Fibroblast of lung (primary cell): ENCODE results near the gene CGA. TPM values are rescaled to one million over a fixed set of nuclear protein-coding genes. Genes with fewer than 3 reads are reported as not detected.

Source experiments
- DNase-seq, 2 donors: peaks; one replicate each; pipeline versions ENCODE4 v3.0.0 to v3.0.0-alpha.2; 2010; ENCODE audit warnings: low read depth in 2 of 2
- H2AFZ ChIP-seq: 2 replicates; pipeline ENCODE4 v1.5.1; 2012; ENCODE audit warnings: low read length, control low read depth, inconsistent platforms
- H3K27ac ChIP-seq: 2 replicates; pipeline ENCODE4 v1.5.1; 2011; ENCODE audit warnings: low read length, control low read depth; ENCODE audit not compliant: insufficient read depth
- H3K27me3 ChIP-seq: 2 replicates; pipeline ENCODE4 v1.5.1; 2011; ENCODE audit warnings: mild to moderate bottlenecking, low read length; ENCODE audit not compliant: control insufficient read depth, insufficient read depth
- H3K36me3 ChIP-seq: 2 replicates; pipeline ENCODE4 v1.5.1; 2011; ENCODE audit warnings: low read length; ENCODE audit not compliant: control insufficient read depth, insufficient read depth
- H3K4me1 ChIP-seq: 2 replicates; pipeline ENCODE4 v1.5.1; 2011; ENCODE audit warnings: low read length; ENCODE audit not compliant: control insufficient read depth, insufficient read depth; ENCODE audit errors: extremely low read depth
- H3K4me2 ChIP-seq: 2 replicates; pipeline ENCODE4 v1.5.1; 2011; ENCODE audit warnings: low read length, control low read depth; ENCODE audit not compliant: insufficient read depth; ENCODE audit errors: extremely low read depth
- H3K4me3 ChIP-seq, 4 experiments: fragments of 200-600 bp in 1 of 4; sonication (generic) in 1 of 4; replicated peaks in 1 of 4; 2 replicates each; pipeline ENCODE4 v1.5.1; 2011 to 2016; ENCODE audit warnings: low read length in 4 of 4, low read depth in 3 of 4, mild to moderate bottlenecking in 3 of 4, control low read depth in 2 of 4, inconsistent platforms in 1 of 4, mixed read lengths in 1 of 4; ENCODE audit not compliant: insufficient read depth in 1 of 4; ENCODE audit errors: control extremely low read depth in 1 of 4
- H3K79me2 ChIP-seq: 2 replicates; pipeline ENCODE4 v1.5.1; 2012; ENCODE audit warnings: mild to moderate bottlenecking, low read length, inconsistent platforms; ENCODE audit not compliant: control insufficient read depth, insufficient read depth
- H3K9ac ChIP-seq: 2 replicates; pipeline ENCODE4 v1.5.1; 2011; ENCODE audit warnings: mild to moderate bottlenecking, low read length, control low read depth; ENCODE audit not compliant: insufficient read depth
- H3K9me3 ChIP-seq: 2 replicates; pipeline ENCODE4 v1.5.1; 2012; ENCODE audit warnings: low read depth, low read length; ENCODE audit not compliant: control insufficient read depth, insufficient read depth
- H4K20me1 ChIP-seq: 2 replicates; pipeline ENCODE4 v1.5.1; 2011; ENCODE audit warnings: low read length; ENCODE audit not compliant: control insufficient read depth, insufficient read depth; ENCODE audit errors: extremely low read depth
- CTCF ChIP-seq, 2 donors: IDR thresholded peaks in 1 of 2; conservative IDR thresholded peaks in 1 of 2; 1 replicate in 1 of 2; 2 replicates in 1 of 2; pipeline ENCODE4 v1.5.1; 2011 to 2012; ENCODE audit warnings: low read length in 2 of 2, control low read depth in 1 of 2, inconsistent platforms in 1 of 2, low read depth in 1 of 2, mild to moderate bottlenecking in 1 of 2
- EZH2 ChIP-seq: IDR thresholded peaks from 2 replicates; pipeline ENCODE4 v1.5.1; 2012; ENCODE audit warnings: low read length, control low read depth, mild to moderate bottlenecking; ENCODE audit errors: missing control alignments
- polyA plus RNA-seq, 2 donors: library from polyadenylated mRNA; depleted of rRNA in 1 of 2; stranded (reverse) in 1 of 2; unstranded in 1 of 2; fragments of >200 nt; gene quantifications; 2 replicates each; pipeline ENCODE4 v1.2.1, GENCODE V29; 2011 to 2012; ENCODE audit warnings: missing spikeins in 1 of 2
- total RNA-seq: library from RNA; depleted of rRNA; stranded (reverse); fragments of >200 nt; gene quantifications from 2 replicates; pipeline ENCODE4 v1.2.1, GENCODE V29; 2014

Gene CGA
- total and polyA plus RNA-seq, 2 donors (not counting 1 experiment from before 2014, with no cell fraction given), result 0.18 TPM; not detected in 1

GRCh38 chr6:87088076-87088475 is 6.8 kb downstream of the CGA start:
- no peak for DNase-seq
- TF ChIP-seq CTCF (conservative IDR thresholded peaks at IDR 0.05 in 1 of 2, IDR thresholded peaks at IDR 0.05 in 1 of 2; ENCODE audit: low read depth in 1 of 2, low read length in 2 of 2), result no peak
- no peak for TF ChIP-seq EZH2
- Histone ChIP-seq H3K9me3 (no peaks in the 10 kb centered on the region), H3K27ac (no peak overlapping the region), H2AFZ (no peak overlapping the region), H3K27me3 (no peaks in the 10 kb centered on the region), H3K4me1 (no peaks in the 10 kb centered on the region), H3K36me3 (no peaks in the 10 kb centered on the region), H3K9ac (no peak overlapping the region), H3K4me2 (no peak overlapping the region), H3K4me3 (no peak overlapping the region), H3K79me2 (no peaks in the 10 kb centered on the region), H4K20me1 (no peaks in the 10 kb centered on the region)

- H3K9me3 ChIP-seq, result no peaks in the 10 kb centered on the region
- H3K4me1 ChIP-seq, result no peaks in the 10 kb centered on the region
- H3K9ac ChIP-seq, result no peak overlapping the region
- DNase-seq, result no peak
- no peak for TF ChIP-seq CTCF (conservative IDR thresholded peaks at IDR 0.05 in 1 of 2, IDR thresholded peaks at IDR 0.05 in 1 of 2; ENCODE audit: low read depth in 1 of 2, low read length in 2 of 2)
- TF ChIP-seq EZH2, result no peak
- H3K27me3 ChIP-seq, result no peaks in the 10 kb centered on the region
- no peak overlapping the region for H3K4me3 ChIP-seq
- no peak overlapping the region for H3K4me2 ChIP-seq
- no peak overlapping the region for H3K27ac ChIP-seq
- H4K20me1 ChIP-seq, result no peaks in the 10 kb centered on the region
- H3K36me3 ChIP-seq, result no peaks in the 10 kb centered on the region
- H2AFZ ChIP-seq, result no peak overlapping the region
- H3K79me2 ChIP-seq, result no peaks in the 10 kb centered on the region
These were observed 12.7 kb downstream of the CGA start for GRCh38 chr6:87082160-87082721.

- Histone ChIP-seq H3K9me3 (no peaks in the 10 kb centered on the region), H4K20me1 (no peaks in the 10 kb centered on the region), H3K27me3 (no peaks in the 10 kb centered on the region), H3K27ac (no peak overlapping the region), H3K9ac (no peak overlapping the region), H3K79me2 (no peaks in the 10 kb centered on the region), H3K4me3 (no peak overlapping the region), H3K36me3 (no peaks in the 10 kb centered on the region), H3K4me1 (no peaks in the 10 kb centered on the region), H3K4me2 (no peak overlapping the region), H2AFZ (peak overlapping the region; percentile 47)
- TF ChIP-seq EZH2, result no peak
- TF ChIP-seq CTCF (conservative IDR thresholded peaks at IDR 0.05 in 1 of 2, IDR thresholded peaks at IDR 0.05 in 1 of 2; ENCODE audit: low read depth in 1 of 2, low read length in 2 of 2), result peak; percentile 92 to 99
- DNase-seq, result peak; percentile 52 to 69
These were observed 15.8 kb downstream of the CGA start for GRCh38 chr6:87078983-87079616.
